Activated B cell treated with CpG ODN at 0.5 μM for 24 hours (primary cell): ENCODE measurements around the gene CDKAL1. TPM values are rescaled to one million over a fixed set of nuclear protein-coding genes. Genes with fewer than 3 reads are reported as not detected.
"Not testable (repeated sequence)": the region's sequence is repeated elsewhere in the genome, so short reads cannot be mapped to it uniquely, and the experiment has no call there.

ENCODE experiments used
- ATAC-seq: fragments of 200-7000 bp; cut with Tn5 transposase; one replicate; pipeline ENCODE4 v1.10.0; 2021; ENCODE audit warnings: low read depth, mild to moderate bottlenecking, moderate library complexity
- CTCF ChIA-PET: fragments of 350-600 bp; sonication (Branson Sonifier 250); formaldehyde crosslinking; loops from one replicate; lab custom pipeline; 2021; ENCODE audit warnings: antibody characterized with exemption; lab: Charles Lee
- POLR2A ChIA-PET: fragments of 350-600 bp; sonication (Branson Sonifier 250); formaldehyde crosslinking; loops from one replicate; lab custom pipeline; 2021; ENCODE audit warnings: antibody characterized with exemption; lab: Charles Lee
- DNase-seq: peaks from one replicate; pipeline ENCODE4 v3.0.0; 2022
- H3K27ac Mint-ChIP-seq: one replicate; pipeline ENCODE4 v1.8.0; 2020; ENCODE audit warnings: mixed read lengths
- H3K27me3 Mint-ChIP-seq: one replicate; pipeline ENCODE4 v1.8.0; 2021; ENCODE audit warnings: mixed read lengths
- H3K36me3 Mint-ChIP-seq: one replicate; pipeline ENCODE4 v1.8.0; 2021; ENCODE audit warnings: low read depth, mixed read lengths
- H3K4me1 Mint-ChIP-seq: one replicate; pipeline ENCODE4 v1.8.0; 2021; ENCODE audit warnings: mixed read lengths
- H3K4me3 Mint-ChIP-seq: one replicate; pipeline ENCODE4 v1.8.0; 2020; ENCODE audit warnings: mild to moderate bottlenecking, mixed read lengths
- H3K9me3 Mint-ChIP-seq: one replicate; pipeline ENCODE4 v1.8.0; 2020; ENCODE audit warnings: mixed read lengths
- CTCF ChIP-seq: fragments of 200-600 bp; IDR thresholded peaks from one replicate; pipeline ENCODE4 v1.8.0; 2022; ENCODE audit warnings: antibody characterized with exemption, mild to moderate bottlenecking
- intact Hi-C: fragments of 100-400 bp; cut with micrococcal nuclease; formaldehyde crosslinking; loops from one replicate; pipeline ENCODE4 v1.15.1; 2024
- total RNA-seq: library from RNA; stranded (reverse); gene quantifications from 2 replicates; pipeline ENCODE4 v1.2.3, GENCODE V29; 2022

CDKAL1 gene
- total RNA-seq, 1 donor from 2014 or later, result 31.9 TPM

- Mint-ChIP-seq H3K27me3 (no peaks in the 10 kb centered on the region), H3K9me3 (no peaks in the 10 kb centered on the region), H3K36me3 (peaks cover 3% of the 10 kb centered on the region), H3K4me3 (no peak overlapping the region), H3K4me1 (peaks cover 4% of the 10 kb centered on the region), H3K27ac (no peak overlapping the region)
- CTCF ChIA-PET, result no interaction called here
- intact Hi-C loops, result no loop called here
- ATAC-seq (no peak), DNase-seq (no peak)
- POLR2A ChIA-PET, result no interaction called here
- no peak for TF ChIP-seq CTCF
Observed at GRCh38 chr6:20921578-20921977, 387.3 kb downstream of the CDKAL1 start.

DNA sequence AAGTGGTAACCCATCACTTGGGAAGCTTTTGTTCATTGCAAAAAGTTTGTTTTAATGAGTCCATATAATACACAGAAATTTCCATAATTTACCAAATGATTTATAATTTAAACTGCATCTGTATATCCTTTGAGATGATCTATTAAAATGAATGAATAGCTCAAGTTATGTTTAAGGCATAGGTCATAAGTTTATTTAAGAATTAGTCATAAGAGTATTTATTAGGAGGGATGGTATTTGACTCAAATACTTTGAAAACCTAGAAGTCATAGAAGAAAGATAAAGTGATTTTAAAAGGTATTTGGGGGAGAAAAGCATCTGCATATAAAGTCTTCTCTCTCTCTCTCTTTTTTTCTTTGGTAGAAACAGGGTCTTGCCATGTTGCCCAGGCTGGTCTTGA is 388.5 kb downstream of the CDKAL1 start:
- H3K4me3 Mint-ChIP-seq, result no peak overlapping the region
- intact Hi-C loops, result no loop called here
- H3K27me3 Mint-ChIP-seq, result no peaks in the 10 kb centered on the region
- H3K27ac Mint-ChIP-seq, result no peak overlapping the region
- ATAC-seq, result no peak
- TF ChIP-seq CTCF, result no peak
- ChIA-PET POLR2A (no interaction called here), CTCF (no interaction called here)
- peaks cover 4% of the 10 kb centered on the region for H3K4me1 Mint-ChIP-seq
- H3K9me3 Mint-ChIP-seq, result no peaks in the 10 kb centered on the region
- peaks cover 3% of the 10 kb centered on the region for H3K36me3 Mint-ChIP-seq
- DNase-seq, result no peak

- H3K27me3 Mint-ChIP-seq, POLR2A ChIA-PET, H3K9me3 Mint-ChIP-seq, H3K4me1 Mint-ChIP-seq, H3K4me3 Mint-ChIP-seq, CTCF ChIA-PET, H3K27ac Mint-ChIP-seq, ATAC-seq, DNase-seq, H3K36me3 Mint-ChIP-seq, intact Hi-C loops: not testable (repeated sequence)
Observed at GRCh38 chr6:20924094-20924493, 389.8 kb downstream of the CDKAL1 start.

GRCh38 chr6:20924911-20925543 is 390.8 kb downstream of the CDKAL1 start:
- Mint-ChIP-seq H3K4me3 (no peak overlapping the region), H3K27me3 (no peaks in the 10 kb centered on the region), H3K36me3 (peaks cover 3% of the 10 kb centered on the region), H3K4me1 (peaks cover 4% of the 10 kb centered on the region), H3K9me3 (no peaks in the 10 kb centered on the region), H3K27ac (no peak overlapping the region)
- ChIA-PET POLR2A (no interaction called here), CTCF (no interaction called here)
- intact Hi-C loops, result no loop called here
- DNase-seq, result no peak
- ATAC-seq, result no peak
- TF ChIP-seq CTCF, result no peak

DNA sequence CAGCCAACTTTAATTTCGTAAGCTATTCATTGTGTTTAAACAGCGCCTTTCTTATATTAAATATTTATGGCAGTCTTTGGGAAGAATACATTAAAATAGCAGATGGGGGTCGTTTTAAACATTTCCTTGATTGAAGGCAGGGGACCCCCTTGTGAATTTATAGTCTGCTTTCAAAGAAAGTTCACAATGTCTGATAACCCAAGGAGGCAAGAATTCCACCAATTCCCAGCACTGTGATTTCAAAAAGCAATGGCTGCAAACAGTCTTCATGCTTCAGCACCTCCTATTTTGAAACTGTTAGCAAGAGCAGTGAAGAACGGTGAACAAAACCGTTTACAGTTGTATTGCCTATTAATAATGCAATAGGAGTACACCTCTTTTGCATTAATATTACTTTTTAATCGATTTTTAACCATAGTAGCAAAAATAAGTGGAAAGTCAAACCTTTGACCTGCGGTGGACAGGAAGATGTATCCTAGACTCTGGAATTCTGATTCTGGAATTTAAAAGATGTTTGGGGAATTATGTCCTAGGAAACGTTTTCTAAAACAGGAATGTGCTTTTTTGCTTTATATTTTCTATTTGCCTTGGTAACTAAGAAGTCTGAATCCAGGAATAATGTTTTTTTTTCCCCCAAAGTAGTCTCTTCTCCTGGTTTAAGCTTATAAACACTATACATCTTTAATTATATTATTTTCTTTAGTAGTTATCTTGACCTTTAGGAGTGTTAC is 393.0 kb downstream of the CDKAL1 start:
- no peak for DNase-seq
- H3K4me1 Mint-ChIP-seq, result peaks cover 4% of the 10 kb centered on the region
- peaks cover 3% of the 10 kb centered on the region for H3K36me3 Mint-ChIP-seq
- POLR2A ChIA-PET, result no interaction called here
- CTCF ChIA-PET, result no interaction called here
- no peak overlapping the region for H3K27ac Mint-ChIP-seq
- H3K4me3 Mint-ChIP-seq, result no peak overlapping the region
- no peaks in the 10 kb centered on the region for H3K9me3 Mint-ChIP-seq
- no peaks in the 10 kb centered on the region for H3K27me3 Mint-ChIP-seq
- intact Hi-C loops, result no loop called here
- no peak for ATAC-seq
- TF ChIP-seq CTCF, result no peak
